Endodermal cell (in vitro differentiated cells): ENCODE measurements around the gene ATRNL1. TPM values are rescaled to one million over a fixed set of nuclear protein-coding genes. Genes with fewer than 3 reads are reported as not detected.

Experiments
- DNase-seq: peaks from one replicate; pipeline ENCODE4 v3.0.0-alpha.2; 2017
- H3K27ac ChIP-seq: 2 replicates; pipeline ENCODE4 v1.5.1; 2013; ENCODE audit warnings: mild to moderate bottlenecking, low read depth, low read length, moderate library complexity
- H3K27me3 ChIP-seq: 2 replicates; pipeline ENCODE4 v1.6.1; 2013; ENCODE audit warnings: mild to moderate bottlenecking, low read length, moderate library complexity; ENCODE audit not compliant: insufficient read depth, control insufficient read depth, poor library complexity, severe bottlenecking
- H3K36me3 ChIP-seq: 2 replicates; pipeline ENCODE4 v1.7.0; 2013; ENCODE audit warnings: mild to moderate bottlenecking, low read length, moderate library complexity; ENCODE audit not compliant: control insufficient read depth, insufficient read depth
- H3K4me1 ChIP-seq: one replicate; pipeline ENCODE4 v1.7.0; 2013; ENCODE audit warnings: low read length; ENCODE audit not compliant: control insufficient read depth, insufficient read depth
- H3K4me3 ChIP-seq: 2 replicates; pipeline ENCODE4 v1.5.1; 2013; ENCODE audit warnings: mild to moderate bottlenecking, low read length, moderate library complexity
- H3K9ac ChIP-seq: 2 replicates; pipeline ENCODE4 v1.6.1; 2013; ENCODE audit warnings: mild to moderate bottlenecking, low read length, moderate library complexity; ENCODE audit not compliant: poor library complexity, severe bottlenecking; ENCODE audit errors: extremely low read depth
- H3K9me3 ChIP-seq: 2 replicates; pipeline ENCODE4 v1.6.1; 2013; ENCODE audit warnings: mild to moderate bottlenecking, low read length, moderate library complexity; ENCODE audit not compliant: control insufficient read depth
- H3K27ac Mint-ChIP-seq: 2 replicates; pipeline ENCODE4 v1.8.0; 2020; ENCODE audit warnings: mixed read lengths
- H3K27me3 Mint-ChIP-seq: 2 replicates; pipeline ENCODE4 v1.8.0; 2021; ENCODE audit warnings: mild to moderate bottlenecking, mixed read lengths; ENCODE audit not compliant: insufficient read depth
- H3K36me3 Mint-ChIP-seq: 2 replicates; pipeline ENCODE4 v1.8.0; 2020; ENCODE audit warnings: low read depth, mixed read lengths
- H3K4me1 Mint-ChIP-seq: 2 replicates; pipeline ENCODE4 v1.8.0; 2020; ENCODE audit warnings: mixed read lengths
- H3K4me3 Mint-ChIP-seq: 2 replicates; pipeline ENCODE4 v1.8.0; 2020; ENCODE audit warnings: mild to moderate bottlenecking, moderate library complexity, mixed read lengths
- H3K9me3 Mint-ChIP-seq: 2 replicates; pipeline ENCODE4 v1.8.0; 2020; ENCODE audit warnings: mild to moderate bottlenecking, mixed read lengths
- WGBS, 2 experiments: methylation state at CpG; one replicate each; pipeline versions ENCODE4 v1.1.5 to v1.1.7; 2013; ENCODE audit warnings: missing lambda C conversion rate in 2 of 2, mixed read lengths in 1 of 2; ENCODE audit not compliant: insufficient coverage in 1 of 2, insufficient read length in 1 of 2; 5-methylcytosine and 5-hydroxymethylcytosine counted together
- long read RNA-seq, 4 experiments: library from polyadenylated mRNA in 2 of 4; library from RNA in 1 of 4; library from capped mRNA in 1 of 4; stranded (forward) in 3 of 4; unstranded in 1 of 4; transcript quantifications; one replicate each; pipeline ENCODE4 v2.0.0, GENCODE V29; 2020 to 2021; ENCODE audit warnings: inconsistent platforms in 1 of 4
- polyA plus RNA-seq, 2 experiments: library from polyadenylated mRNA; stranded (reverse); fragments of 50-300 nt; gene quantifications; one replicate each; pipeline ENCODE4 v1.2.3, GENCODE V29; 2013
- total RNA-seq, 2 donors: library from RNA; stranded (reverse); fragmentation: NEBNext Ultra II Directional in 1 of 2; extraction: Animal tissue kit (Norgen Biotek cat#: 25700) in 1 of 2; gene quantifications; 2 replicates in 1 of 2; 3 replicates in 1 of 2; pipeline ENCODE4 v1.2.1, GENCODE V29; 2021
- TF ChIP-seq, protein P1 (sequence below): fragments of 200-600 bp; sonication (generic); conservative IDR thresholded peaks from 2 replicates; pipeline ENCODE4 v1.5.0; 2021; ENCODE audit warnings: antibody characterized with exemption, mild to moderate bottlenecking

The ATRNL1 gene, protein sequence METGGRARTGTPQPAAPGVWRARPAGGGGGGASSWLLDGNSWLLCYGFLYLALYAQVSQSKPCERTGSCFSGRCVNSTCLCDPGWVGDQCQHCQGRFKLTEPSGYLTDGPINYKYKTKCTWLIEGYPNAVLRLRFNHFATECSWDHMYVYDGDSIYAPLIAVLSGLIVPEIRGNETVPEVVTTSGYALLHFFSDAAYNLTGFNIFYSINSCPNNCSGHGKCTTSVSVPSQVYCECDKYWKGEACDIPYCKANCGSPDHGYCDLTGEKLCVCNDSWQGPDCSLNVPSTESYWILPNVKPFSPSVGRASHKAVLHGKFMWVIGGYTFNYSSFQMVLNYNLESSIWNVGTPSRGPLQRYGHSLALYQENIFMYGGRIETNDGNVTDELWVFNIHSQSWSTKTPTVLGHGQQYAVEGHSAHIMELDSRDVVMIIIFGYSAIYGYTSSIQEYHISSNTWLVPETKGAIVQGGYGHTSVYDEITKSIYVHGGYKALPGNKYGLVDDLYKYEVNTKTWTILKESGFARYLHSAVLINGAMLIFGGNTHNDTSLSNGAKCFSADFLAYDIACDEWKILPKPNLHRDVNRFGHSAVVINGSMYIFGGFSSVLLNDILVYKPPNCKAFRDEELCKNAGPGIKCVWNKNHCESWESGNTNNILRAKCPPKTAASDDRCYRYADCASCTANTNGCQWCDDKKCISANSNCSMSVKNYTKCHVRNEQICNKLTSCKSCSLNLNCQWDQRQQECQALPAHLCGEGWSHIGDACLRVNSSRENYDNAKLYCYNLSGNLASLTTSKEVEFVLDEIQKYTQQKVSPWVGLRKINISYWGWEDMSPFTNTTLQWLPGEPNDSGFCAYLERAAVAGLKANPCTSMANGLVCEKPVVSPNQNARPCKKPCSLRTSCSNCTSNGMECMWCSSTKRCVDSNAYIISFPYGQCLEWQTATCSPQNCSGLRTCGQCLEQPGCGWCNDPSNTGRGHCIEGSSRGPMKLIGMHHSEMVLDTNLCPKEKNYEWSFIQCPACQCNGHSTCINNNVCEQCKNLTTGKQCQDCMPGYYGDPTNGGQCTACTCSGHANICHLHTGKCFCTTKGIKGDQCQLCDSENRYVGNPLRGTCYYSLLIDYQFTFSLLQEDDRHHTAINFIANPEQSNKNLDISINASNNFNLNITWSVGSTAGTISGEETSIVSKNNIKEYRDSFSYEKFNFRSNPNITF (N-terminal part only)
- 1 to 10 TPM; 8.0 to 9.0 TPM for total RNA-seq
- polyA plus RNA-seq (2013, experiment 1 of 2) = 13.9 TPM
- polyA plus RNA-seq (2013, experiment 2 of 2) = 14.1 TPM
- long read RNA-seq, experiment 1, partial matches to known transcripts = 0 of 3 reads
- long read RNA-seq, experiment 1, other reads (novel, unspliced or antisense) = 3 of 3 reads
- long read RNA-seq, experiment 2, partial matches to known transcripts = 2 of 16 reads
- long read RNA-seq, experiment 2, other reads (novel, unspliced or antisense) = 10 of 16 reads
- long read RNA-seq, experiment 3, partial matches to known transcripts = 1 of 3 reads
- long read RNA-seq, experiment 3, other reads (novel, unspliced or antisense) = 2 of 3 reads
- long read RNA-seq, experiment 4, partial matches to known transcripts = 0 of 4 reads
- long read RNA-seq, experiment 4, other reads (novel, unspliced or antisense) = 4 of 4 reads

DNA sequence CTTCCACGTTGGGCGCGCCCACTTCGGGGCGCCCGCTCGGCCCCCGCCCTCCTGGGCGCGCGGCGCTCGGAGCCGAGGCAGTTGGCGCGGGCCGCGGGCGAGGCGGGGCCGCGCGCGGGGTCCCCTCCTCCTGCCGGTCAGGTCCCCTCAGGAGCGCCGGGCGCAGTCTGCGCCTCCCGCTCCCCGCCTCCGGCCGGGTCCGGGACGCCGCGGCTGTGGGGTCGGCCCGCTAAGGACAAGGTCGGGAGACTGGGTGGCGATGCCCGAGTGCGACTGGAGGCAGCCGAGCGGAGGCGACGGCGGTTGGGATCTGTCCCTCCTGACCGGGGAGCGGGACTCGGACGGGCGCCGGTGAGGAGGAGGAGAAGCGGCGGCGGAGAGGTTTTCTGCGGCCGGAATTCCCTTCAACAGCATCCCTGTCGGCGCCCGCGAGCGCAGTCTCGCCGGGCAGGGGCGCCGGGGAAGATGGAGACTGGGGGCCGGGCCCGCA, at the start of gene ATRNL1:
TSS of gene ATRNL1 (plus strand) at position 80 of the 490 bp plus-strand sequence. CDS start at position 466, 386 bp downstream.
- Mint-ChIP-seq H3K4me3 (peak within 1 kb of the TSS; percentile 68), H3K4me1 (peaks cover 9% of the 10 kb centered on the region), H3K27ac (no peak within 1 kb of the TSS), H3K27me3 (peaks cover 49% of the 10 kb centered on the region), H3K36me3 (no peaks in the 10 kb centered on the region), H3K9me3 (no peaks in the 10 kb centered on the region)
- Histone ChIP-seq H3K27me3 (peaks cover 51% of the 10 kb centered on the region), H3K27ac (peak within 1 kb of the TSS; percentile 96), H3K4me1 (no peaks in the 10 kb centered on the region), H3K9me3 (no peaks in the 10 kb centered on the region), H3K4me3 (peak within 1 kb of the TSS; percentile 76), H3K36me3 (no peaks in the 10 kb centered on the region), H3K9ac (peak within 1 kb of the TSS; percentile 28)
- 0% methylated on average over 3 to 70 of the region's 70 CpGs for WGBS, 2 experiments
- peak; percentile 89 for DNase-seq
- TF ChIP-seq, protein P1, sequence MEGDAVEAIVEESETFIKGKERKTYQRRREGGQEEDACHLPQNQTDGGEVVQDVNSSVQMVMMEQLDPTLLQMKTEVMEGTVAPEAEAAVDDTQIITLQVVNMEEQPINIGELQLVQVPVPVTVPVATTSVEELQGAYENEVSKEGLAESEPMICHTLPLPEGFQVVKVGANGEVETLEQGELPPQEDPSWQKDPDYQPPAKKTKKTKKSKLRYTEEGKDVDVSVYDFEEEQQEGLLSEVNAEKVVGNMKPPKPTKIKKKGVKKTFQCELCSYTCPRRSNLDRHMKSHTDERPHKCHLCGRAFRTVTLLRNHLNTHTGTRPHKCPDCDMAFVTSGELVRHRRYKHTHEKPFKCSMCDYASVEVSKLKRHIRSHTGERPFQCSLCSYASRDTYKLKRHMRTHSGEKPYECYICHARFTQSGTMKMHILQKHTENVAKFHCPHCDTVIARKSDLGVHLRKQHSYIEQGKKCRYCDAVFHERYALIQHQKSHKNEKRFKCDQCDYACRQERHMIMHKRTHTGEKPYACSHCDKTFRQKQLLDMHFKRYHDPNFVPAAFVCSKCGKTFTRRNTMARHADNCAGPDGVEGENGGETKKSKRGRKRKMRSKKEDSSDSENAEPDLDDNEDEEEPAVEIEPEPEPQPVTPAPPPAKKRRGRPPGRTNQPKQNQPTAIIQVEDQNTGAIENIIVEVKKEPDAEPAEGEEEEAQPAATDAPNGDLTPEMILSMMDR = no peak

DNA sequence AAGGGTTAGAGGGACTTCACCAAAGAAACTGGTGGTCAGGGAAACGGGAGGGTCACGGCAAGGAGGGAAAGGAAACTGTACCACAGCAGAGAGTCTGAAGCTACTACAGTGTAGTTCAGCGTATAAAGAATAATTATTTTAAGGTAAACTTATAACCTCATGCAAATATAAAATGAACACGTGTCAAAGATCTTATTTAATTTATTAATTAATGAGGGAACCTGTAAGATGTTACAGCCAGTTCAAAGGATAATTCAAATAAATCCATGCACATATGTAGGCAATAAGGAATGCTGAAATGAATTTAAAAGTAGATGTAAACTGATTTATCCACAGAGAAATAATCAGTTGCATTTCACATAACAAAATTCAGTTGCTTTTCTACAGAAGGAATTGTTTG, 49.4 kb upstream of the ATRNL1 start:
- no peak for DNase-seq
- H3K9me3 ChIP-seq = no peaks in the 10 kb centered on the region
- H3K27me3 ChIP-seq = no peaks in the 10 kb centered on the region
- no peak overlapping the region for H3K9ac ChIP-seq
- H3K4me1 ChIP-seq = peaks cover 5% of the 10 kb centered on the region
- Mint-ChIP-seq H3K9me3 (peaks cover 8% of the 10 kb centered on the region), H3K36me3 (no peaks in the 10 kb centered on the region), H3K4me1 (peaks cover 17% of the 10 kb centered on the region), H3K4me3 (no peak overlapping the region), H3K27me3 (no peaks in the 10 kb centered on the region), H3K27ac (no peak overlapping the region)
- TF ChIP-seq, protein P1 = no peak
- H3K27ac ChIP-seq = no peak overlapping the region
- whole genome bisulfite sequencing, 2 experiments = 85 to 100% methylated on average over 1 to 2 of the region's 4 CpGs
- no peak overlapping the region for H3K4me3 ChIP-seq
- no peaks in the 10 kb centered on the region for H3K36me3 ChIP-seq
